OCI-LY1 (cell line): ENCODE measurements around the gene GRIK2.

ENCODE experiments used
- EZH2 ChIP-seq: fragments of 200-600 bp; sonication (generic), shearing (Covaris generic); IDR thresholded peaks from 2 replicates; pipeline ENCODE4 v1.8.0; 2017; ENCODE audit warnings: borderline replicate concordance, mixed run types, mild to moderate bottlenecking, antibody characterized with exemption, low read length, moderate library complexity, mixed read lengths
- TF ChIP-seq, protein P1 (sequence below): fragments of 200-600 bp; sonication (generic), shearing (Covaris generic); IDR thresholded peaks from 2 replicates; pipeline ENCODE4 v1.5.1; 2017; ENCODE audit warnings: mild to moderate bottlenecking, antibody characterized with exemption, low read length, moderate library complexity, mixed read lengths

DNA sequence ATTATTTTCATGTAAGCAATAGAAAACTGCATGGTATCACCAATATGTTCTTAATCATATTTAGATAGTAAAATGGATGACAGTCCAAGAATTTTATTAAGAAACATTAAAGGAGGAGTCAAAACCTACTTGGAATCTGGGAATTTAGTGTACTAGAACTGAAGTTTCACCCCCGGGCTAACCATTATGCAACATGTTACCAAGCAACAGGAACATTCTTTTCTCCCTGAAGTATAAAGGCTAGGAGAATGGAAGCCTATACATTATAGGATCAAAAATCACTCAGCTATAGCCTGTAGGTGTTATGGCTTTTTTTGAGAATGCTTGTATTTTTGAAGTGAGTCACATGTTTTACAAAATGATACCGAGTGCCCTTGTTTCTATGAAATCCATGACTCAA, 538.3 kb downstream of the GRIK2 start:
- no peak for TF ChIP-seq EZH2
- TF ChIP-seq, protein P1, sequence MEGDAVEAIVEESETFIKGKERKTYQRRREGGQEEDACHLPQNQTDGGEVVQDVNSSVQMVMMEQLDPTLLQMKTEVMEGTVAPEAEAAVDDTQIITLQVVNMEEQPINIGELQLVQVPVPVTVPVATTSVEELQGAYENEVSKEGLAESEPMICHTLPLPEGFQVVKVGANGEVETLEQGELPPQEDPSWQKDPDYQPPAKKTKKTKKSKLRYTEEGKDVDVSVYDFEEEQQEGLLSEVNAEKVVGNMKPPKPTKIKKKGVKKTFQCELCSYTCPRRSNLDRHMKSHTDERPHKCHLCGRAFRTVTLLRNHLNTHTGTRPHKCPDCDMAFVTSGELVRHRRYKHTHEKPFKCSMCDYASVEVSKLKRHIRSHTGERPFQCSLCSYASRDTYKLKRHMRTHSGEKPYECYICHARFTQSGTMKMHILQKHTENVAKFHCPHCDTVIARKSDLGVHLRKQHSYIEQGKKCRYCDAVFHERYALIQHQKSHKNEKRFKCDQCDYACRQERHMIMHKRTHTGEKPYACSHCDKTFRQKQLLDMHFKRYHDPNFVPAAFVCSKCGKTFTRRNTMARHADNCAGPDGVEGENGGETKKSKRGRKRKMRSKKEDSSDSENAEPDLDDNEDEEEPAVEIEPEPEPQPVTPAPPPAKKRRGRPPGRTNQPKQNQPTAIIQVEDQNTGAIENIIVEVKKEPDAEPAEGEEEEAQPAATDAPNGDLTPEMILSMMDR = no peak
